OCI-LY7 (cell line): Measurements from ENCODE around the gene SEMA7A. TPM values are rescaled to one million over a fixed set of nuclear protein-coding genes. Genes with fewer than 3 reads are reported as not detected.

Experiments
- BruUV-seq: library from RNA; stranded (reverse); fragments of 400-500 nt; replicated peaks from 2 replicates; lab custom pipeline; 2021; lab: Mats Ljungman, UMichigan
- CTCF ChIA-PET: fragments of 300-600 bp; sonication (Branson Sonifier 250); formaldehyde crosslinking; loops from one replicate; lab custom pipeline; 2022; ENCODE audit warnings: antibody characterized with exemption; ENCODE audit not compliant: unreplicated experiment; lab: Charles Lee
- POLR2A ChIA-PET: fragments of 300-600 bp; sonication (Branson Sonifier 250); formaldehyde crosslinking; loops from one replicate; lab custom pipeline; 2022; ENCODE audit warnings: antibody characterized with exemption; lab: Charles Lee
- DNase-seq: peaks from one replicate; pipeline ENCODE4 v3.0.0-alpha.2; 2015; ENCODE audit warnings: low spot score
- H2AFZ ChIP-seq: fragments of 200-600 bp; sonication (generic), shearing (Covaris generic); 2 replicates; pipeline ENCODE4 v1.6.1; 2014; ENCODE audit warnings: mild to moderate bottlenecking, antibody characterized with exemption, low read length, moderate library complexity
- H3K27ac ChIP-seq: fragments of 200-600 bp; sonication (generic); 2 replicates; pipeline ENCODE4 v1.5.1; 2014; ENCODE audit warnings: mixed run types, low read depth, mild to moderate bottlenecking, moderate library complexity, low read length, inconsistent platforms; ENCODE audit not compliant: poor library complexity, severe bottlenecking
- H3K36me3 ChIP-seq: fragments of 200-600 bp; sonication (generic); 2 replicates; pipeline ENCODE4 v1.6.1; 2014; ENCODE audit warnings: mild to moderate bottlenecking, antibody characterized with exemption, low read length, moderate library complexity, mixed read lengths; ENCODE audit not compliant: insufficient read depth
- H3K4me1 ChIP-seq: fragments of 200-600 bp; sonication (generic); 2 replicates; pipeline ENCODE4 v1.5.1; 2014; ENCODE audit warnings: mild to moderate bottlenecking, low read length; ENCODE audit not compliant: insufficient read depth, poor library complexity, severe bottlenecking
- H3K4me2 ChIP-seq: fragments of 200-600 bp; sonication (generic); 2 replicates; pipeline ENCODE4 v1.6.1; 2014; ENCODE audit warnings: mild to moderate bottlenecking, low read length
- H3K4me3 ChIP-seq: fragments of 200-600 bp; sonication (generic); 2 replicates; pipeline ENCODE4 v1.5.1; 2014; ENCODE audit warnings: mild to moderate bottlenecking, low read depth, low read length; ENCODE audit not compliant: poor library complexity, severe bottlenecking
- H3K79me2 ChIP-seq: fragments of 200-600 bp; sonication (generic); 2 replicates; pipeline ENCODE4 v1.6.1; 2016; ENCODE audit warnings: low read depth, mild to moderate bottlenecking, low read length, moderate library complexity, mixed read lengths; ENCODE audit not compliant: insufficient read depth
- H3K9me2 ChIP-seq: fragments of 200-600 bp; sonication (generic); 2 replicates; pipeline ENCODE4 v1.6.1; 2016; ENCODE audit warnings: mild to moderate bottlenecking, low read length, mixed read lengths; ENCODE audit not compliant: insufficient read depth
- H3K9me3 ChIP-seq: fragments of 200-600 bp; sonication (generic); 2 replicates; pipeline ENCODE4 v1.6.1; 2014; ENCODE audit warnings: mild to moderate bottlenecking, mixed run types, low read length, mixed read lengths
- H4K20me1 ChIP-seq: fragments of 200-600 bp; sonication (generic); 2 replicates; pipeline ENCODE4 v1.6.1; 2014; ENCODE audit warnings: mild to moderate bottlenecking, antibody characterized with exemption, low read length, moderate library complexity, mixed read lengths; ENCODE audit not compliant: insufficient read depth
- CTCF ChIP-seq: fragments of 200-600 bp; sonication (generic); conservative IDR thresholded peaks from 2 replicates; pipeline ENCODE4 v1.5.1; 2014; ENCODE audit warnings: mild to moderate bottlenecking, antibody characterized with exemption, low read length, moderate library complexity, mixed read lengths
- EZH2phosphoT487 ChIP-seq: fragments of 200-600 bp; sonication (generic); IDR thresholded peaks from 2 replicates; pipeline ENCODE4 v1.6.1; 2018; ENCODE audit warnings: low read depth, borderline replicate concordance, mild to moderate bottlenecking, mixed run types, antibody characterized with exemption, low read length, moderate library complexity, mixed read lengths
- intact Hi-C: fragments of 100-400 bp; cut with micrococcal nuclease; formaldehyde crosslinking; loops from one replicate; pipeline ENCODE4 v1.10.0; 2022; ENCODE audit not compliant: unreplicated experiment
- total RNA-seq, 2 experiments: library from RNA; depleted of rRNA in 1 of 2; stranded (reverse); fragments of >200 nt in 1 of 2; shearing (Covaris generic) in 1 of 2; gene quantifications; 2 replicates each; pipeline ENCODE4 v1.2.3, GENCODE V29; 2014 to 2022

SEMA7A gene
- total RNA-seq, 2 experiments from 2014 or later = 0.06 to 1.0 TPM

DNA sequence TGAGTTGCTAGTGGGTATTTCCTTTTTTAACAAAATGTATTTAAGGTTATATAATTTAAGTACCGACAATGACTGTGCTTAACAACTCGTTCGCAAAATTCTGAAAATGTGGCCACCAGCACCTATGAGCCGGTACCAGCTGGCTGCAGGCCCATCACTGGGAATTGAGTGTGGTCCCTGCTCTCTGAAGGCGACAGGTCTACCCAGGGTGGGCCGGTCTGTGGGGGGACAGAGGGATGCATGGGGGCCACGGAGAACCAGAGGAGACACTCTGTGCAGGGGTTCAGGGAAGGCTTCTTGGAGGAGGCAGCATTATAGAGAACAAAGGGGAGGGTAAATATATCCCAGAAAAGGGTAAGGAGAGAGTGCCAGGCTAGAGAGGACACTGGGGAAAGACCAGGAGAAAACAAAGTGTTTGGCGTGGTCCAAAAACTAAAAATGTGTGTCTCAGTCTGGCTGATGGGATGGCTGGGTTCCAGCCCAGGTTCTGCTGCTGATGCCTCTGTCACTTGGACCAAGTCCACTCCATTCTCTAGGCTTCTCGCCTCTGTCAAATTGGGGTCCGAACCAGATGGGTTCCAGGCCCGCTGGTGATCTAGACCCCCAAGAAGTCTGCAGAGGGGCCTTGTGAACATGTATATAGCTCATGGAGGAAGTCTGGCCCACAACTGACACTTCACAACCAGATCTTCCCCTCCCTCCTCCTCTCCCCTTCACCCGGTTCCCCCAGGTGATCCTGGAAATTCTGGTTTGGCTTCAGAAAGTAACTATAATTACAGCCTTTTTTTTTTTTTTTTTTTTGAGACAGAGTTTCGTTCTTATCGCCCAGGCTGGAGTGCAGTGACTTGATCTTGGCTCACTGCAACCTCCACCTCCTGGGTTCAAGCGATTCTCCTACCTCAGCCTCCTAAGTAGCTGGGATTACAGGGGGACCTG is 55.7 kb downstream of the SEMA7A start:
- H2AFZ ChIP-seq = no peak overlapping the region
- H3K4me2 ChIP-seq = no peak overlapping the region
- no peaks in the 10 kb centered on the region for H3K9me2 ChIP-seq
- H3K36me3 ChIP-seq = no peaks in the 10 kb centered on the region
- intact Hi-C loops = loop anchor here (10.0 kb wide), 1 partner anchor 387 kb away; no protein-coding TSS in a partner anchor
- no peaks in the 10 kb centered on the region for H4K20me1 ChIP-seq
- no peaks in the 10 kb centered on the region for H3K79me2 ChIP-seq
- no peak overlapping the region for H3K27ac ChIP-seq
- H3K4me3 ChIP-seq = no peak overlapping the region
- no peak for TF ChIP-seq EZH2phosphoT487
- no peak for TF ChIP-seq CTCF
- H3K4me1 ChIP-seq = peaks cover 24% of the 10 kb centered on the region
- DNase-seq = no peak
- ChIA-PET CTCF (interaction anchor here (1.0 kb wide), 1 partner anchor 56 kb away, joined by 3 read pairs; no protein-coding TSS in a partner anchor), POLR2A (interaction anchor here (0.7 kb wide), 1 partner anchor 14 kb away, joined by 6 read pairs; no protein-coding TSS in a partner anchor)
- no peaks in the 10 kb centered on the region for H3K9me3 ChIP-seq
- no TSS peak for BruUV-seq

DNA sequence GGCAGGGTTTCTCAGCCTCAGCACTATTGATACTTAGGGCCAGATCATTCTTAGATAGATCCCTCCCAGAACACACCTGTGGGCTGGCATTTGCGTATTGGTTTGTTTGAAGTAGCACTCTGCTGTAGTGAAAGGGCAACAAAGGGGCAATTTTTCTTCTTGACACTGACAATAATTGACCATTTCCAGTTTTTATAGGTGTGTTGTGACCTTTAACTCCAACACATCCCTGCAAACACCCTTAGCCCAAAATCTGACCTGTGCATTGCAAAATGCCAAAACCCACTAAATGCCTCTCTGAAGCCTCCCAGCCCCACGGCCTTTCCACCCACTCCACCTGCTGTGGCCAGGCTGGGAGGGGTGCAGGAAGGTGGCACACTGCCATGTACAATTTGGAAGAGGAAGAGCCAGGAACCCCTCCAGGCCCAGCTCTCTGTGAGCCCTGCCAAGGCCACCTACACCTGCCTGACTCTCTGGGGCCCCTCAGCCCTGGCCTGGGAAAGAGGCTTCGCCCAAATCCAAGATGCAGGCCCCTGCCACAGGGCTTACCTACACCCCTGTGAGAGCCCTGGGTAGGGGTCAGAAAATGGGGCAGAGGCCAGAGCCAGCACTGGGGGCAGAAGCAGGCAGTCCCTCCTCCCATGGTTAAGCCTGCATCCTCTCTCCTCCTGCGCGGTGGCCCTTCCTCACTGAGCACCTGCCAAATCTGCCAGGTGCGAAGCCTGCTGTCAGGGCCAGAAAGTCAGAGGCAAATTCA is 56.8 kb downstream of the SEMA7A start:
- CTCF ChIA-PET = no interaction called here
- H3K4me3 ChIP-seq = no peak overlapping the region

More for the DNA sequence above, 56.8 kb downstream of the SEMA7A start:
- TF ChIP-seq CTCF (no peak), EZH2phosphoT487 (no peak)
- Histone ChIP-seq H3K4me2 (no peak overlapping the region), H3K79me2 (no peaks in the 10 kb centered on the region), H3K9me2 (no peaks in the 10 kb centered on the region), H3K36me3 (no peaks in the 10 kb centered on the region), H3K4me1 (peaks cover 17% of the 10 kb centered on the region), H3K9me3 (no peaks in the 10 kb centered on the region), H2AFZ (no peak overlapping the region), H3K27ac (no peak overlapping the region), H4K20me1 (no peaks in the 10 kb centered on the region)
- no peak for DNase-seq
- intact Hi-C loops = loop anchor here (10.0 kb wide), 1 partner anchor 388 kb away; no protein-coding TSS in a partner anchor
- BruUV-seq = no TSS peak
- POLR2A ChIA-PET = no interaction called here
